ENCODE data around the gene COX17.

GRCh38 chr3:119679874-119680273, 2.7 kb upstream of the COX17 start:
- TF ChIP-seq EZH2 (IDR thresholded peaks at IDR 0.05; ENCODE audit: borderline replicate concordance, low read length) (no peak), CTCF (IDR thresholded peaks at IDR 0.05; ENCODE audit: low read length) (no peak)

All from OCI-LY1 (cell line).